ENCODE measurements around the gene YTHDC1.
"Not testable (repeated sequence)": the region's sequence is repeated elsewhere in the genome, so short reads cannot be mapped to it uniquely, and the experiment has no call there.

Gene YTHDC1

DNA sequence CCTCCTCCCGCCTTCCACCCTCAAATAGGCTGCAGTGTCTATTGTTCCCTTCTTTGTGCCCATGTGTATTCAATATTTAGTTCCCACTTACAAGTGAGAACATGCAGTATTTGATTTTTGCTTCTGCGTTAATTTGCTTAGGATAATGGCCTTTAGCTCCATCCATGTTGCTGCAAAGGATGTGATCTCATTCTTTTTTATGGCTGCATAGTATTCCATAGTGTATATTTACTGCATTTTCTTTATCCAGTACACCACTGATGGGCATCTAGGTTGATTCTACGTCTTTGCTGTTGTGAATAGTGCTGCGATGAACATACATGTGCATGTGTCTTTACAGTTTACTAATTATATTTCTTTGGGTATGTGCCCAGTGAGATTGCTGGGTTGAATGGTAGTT, 52.8 kb downstream of the YTHDC1 start:
- DNase-seq (ENCODE audit: low read depth in 2 of 2, low spot score in 1 of 2), result no peak

DNA sequence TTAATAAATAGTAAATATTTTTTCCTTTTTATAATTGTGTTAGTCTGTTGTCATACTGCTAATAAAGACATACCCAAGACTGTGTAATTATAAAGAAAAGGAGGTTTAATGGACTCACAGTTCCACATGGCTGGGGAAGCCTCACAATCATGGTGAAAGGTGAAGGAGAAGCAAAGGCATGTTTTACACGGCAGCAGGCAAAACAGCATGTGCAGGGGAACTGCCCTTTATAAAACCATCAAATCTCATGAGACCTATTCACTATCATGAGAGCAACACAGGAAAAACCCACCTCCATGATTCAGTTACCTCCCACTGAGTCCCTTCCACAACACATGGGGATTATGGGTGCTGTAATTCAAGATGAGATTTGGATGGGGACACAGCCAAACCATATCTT, 58.6 kb downstream of the YTHDC1 start:
- no peak for DNase-seq (ENCODE audit: low read depth in 2 of 2, low spot score in 1 of 2)

GRCh38 chr4:68288393-68288740, 61.5 kb downstream of the YTHDC1 start:
- DNase-seq (ENCODE audit: low read depth in 2 of 2, low spot score in 1 of 2), result no peak

DNA sequence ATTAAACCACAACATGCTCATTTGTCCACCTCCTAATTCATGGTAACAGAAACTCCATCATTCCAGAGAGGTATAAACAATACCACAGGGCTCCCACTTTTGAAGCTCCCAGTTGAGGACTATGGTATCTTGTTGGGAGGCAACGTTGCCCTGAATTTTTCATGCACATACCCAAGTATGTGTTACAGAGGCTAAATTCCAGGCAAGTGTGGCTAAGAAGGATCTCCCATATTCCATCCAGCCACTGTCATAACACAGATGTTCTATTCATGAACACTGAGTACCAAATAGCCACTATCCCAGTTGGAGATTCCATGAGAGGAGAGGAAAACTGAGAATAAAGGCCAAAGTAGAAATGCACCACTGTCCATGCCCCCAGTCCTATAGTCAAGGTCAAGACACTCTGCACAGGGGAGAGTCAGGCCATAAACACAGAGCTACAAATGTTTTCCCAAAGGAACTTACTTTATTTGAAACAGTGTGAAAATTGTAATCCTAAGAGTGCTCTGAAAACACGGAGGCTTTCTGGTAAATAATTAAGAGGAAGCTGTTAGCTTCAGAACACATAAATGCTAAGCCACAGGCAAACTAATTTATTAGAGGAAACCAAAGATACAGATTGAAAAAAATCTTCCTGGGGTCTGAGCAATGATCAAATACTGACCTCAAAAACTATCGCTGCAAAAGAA, 62.0 kb downstream of the YTHDC1 start:
- no peak for DNase-seq (ENCODE audit: low read depth in 2 of 2, low spot score in 1 of 2)

DNA sequence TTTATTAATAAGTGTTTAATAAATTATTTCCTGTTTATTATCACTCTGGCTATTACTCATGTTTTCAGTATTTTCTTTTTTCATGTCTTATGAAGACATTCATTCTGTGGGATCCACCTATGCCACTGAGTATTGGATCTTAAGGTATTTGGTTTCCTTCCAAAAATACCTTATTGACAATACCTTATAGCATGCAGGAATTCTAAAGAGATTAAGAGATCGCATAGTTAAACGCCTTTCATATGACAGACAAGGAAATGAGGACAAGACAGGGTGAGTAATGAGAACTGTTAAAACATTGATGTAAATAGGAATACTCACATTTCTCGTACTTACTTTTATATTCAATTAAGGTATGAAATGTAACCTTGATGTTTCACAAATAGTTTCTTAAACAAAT, 66.2 kb downstream of the YTHDC1 start:
- DNase-seq (ENCODE audit: low read depth in 2 of 2, low spot score in 1 of 2), result no peak

DNA sequence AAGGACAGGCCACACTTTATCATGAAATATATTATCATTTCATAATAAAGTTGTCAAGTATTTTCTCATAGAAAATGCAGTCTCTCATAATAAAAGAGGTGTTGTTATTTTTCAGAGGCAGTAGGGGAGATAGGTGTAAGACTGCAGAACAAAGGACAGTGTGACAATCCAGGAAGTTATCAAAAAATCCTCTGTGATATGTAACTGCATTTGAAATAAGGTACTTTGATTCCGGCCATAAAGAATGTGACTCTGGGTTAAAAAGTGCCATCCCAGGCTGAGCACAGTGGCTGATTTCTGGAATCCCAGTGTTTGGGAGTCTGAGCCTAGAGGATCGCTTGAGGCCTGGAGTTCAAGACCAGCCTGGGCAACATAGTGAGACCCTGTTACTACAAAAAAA, 66.8 kb downstream of the YTHDC1 start:
- DNase-seq (ENCODE audit: low read depth in 2 of 2, low spot score in 1 of 2), result no peak

- not testable (repeated sequence) for DNase-seq (ENCODE audit: low read depth in 2 of 2, low spot score in 1 of 2)
Observed at GRCh38 chr4:68281796-68282740, 67.8 kb downstream of the YTHDC1 start.

DNA sequence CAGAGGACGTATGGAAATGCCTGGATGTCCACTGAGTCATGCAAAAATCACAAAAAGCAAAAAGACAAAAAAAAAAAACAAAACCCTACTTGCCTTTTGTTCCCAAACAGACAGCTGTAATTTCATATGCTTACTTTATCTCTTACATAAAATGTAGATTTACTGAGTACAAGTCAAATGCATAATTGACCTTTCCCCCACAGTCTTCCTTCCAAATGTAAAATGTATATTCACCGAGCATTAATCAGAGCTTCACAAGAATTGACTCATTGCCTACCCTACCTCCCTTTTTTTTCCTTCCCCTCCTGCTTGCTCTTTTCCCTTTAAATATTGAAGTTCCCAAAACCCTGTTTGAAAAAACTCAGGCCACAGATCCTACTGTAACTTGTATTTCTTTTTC, 71.9 kb downstream of the YTHDC1 start:
- no peak for DNase-seq (ENCODE audit: low read depth in 2 of 2, low spot score in 1 of 2)

- DNase-seq (ENCODE audit: low read depth in 2 of 2, low spot score in 1 of 2), result no peak
Observed at GRCh38 chr4:68277627-68278026, 72.3 kb downstream of the YTHDC1 start.

DNA sequence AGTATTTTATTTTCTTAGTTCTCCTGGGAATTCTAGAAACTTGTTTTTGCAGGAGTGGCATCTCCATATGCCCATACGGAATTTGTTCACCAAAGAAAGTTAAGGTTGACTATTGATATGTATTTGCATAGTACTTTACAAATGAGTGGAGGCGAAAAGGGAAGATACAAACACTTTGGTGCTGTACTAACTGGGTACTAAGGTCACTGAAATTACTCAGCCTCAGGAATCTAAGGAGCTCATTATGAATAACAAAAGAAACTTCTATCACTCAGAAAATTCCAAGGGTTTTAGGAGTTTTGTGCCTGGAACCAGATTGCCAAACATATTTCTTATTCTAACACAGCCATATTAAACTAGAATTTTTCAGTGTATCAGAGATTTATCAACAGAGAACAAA, 77.0 kb downstream of the YTHDC1 start:
- no peak for DNase-seq (ENCODE audit: low read depth in 2 of 2, low spot score in 1 of 2)

- no peak for DNase-seq (ENCODE audit: low read depth in 2 of 2, low spot score in 1 of 2)
Observed at GRCh38 chr4:68272380-68272779, 77.5 kb downstream of the YTHDC1 start.

- DNase-seq (ENCODE audit: low read depth in 2 of 2, low spot score in 1 of 2), result no peak
Observed at GRCh38 chr4:68271851-68272357, 78.0 kb downstream of the YTHDC1 start.

- DNase-seq (ENCODE audit: low read depth in 2 of 2, low spot score in 1 of 2), result no peak
Observed at GRCh38 chr4:68267433-68267944, 82.4 kb downstream of the YTHDC1 start.

GRCh38 chr4:68264875-68265565, 84.9 kb downstream of the YTHDC1 start:
- DNase-seq (ENCODE audit: low read depth in 2 of 2, low spot score in 1 of 2), result no peak

Data from stimulated activated CD8-positive, alpha-beta memory T cell treated with anti-CD3 and anti-CD28 coated beads, Interleukin-4, amount 100 ng/mL, for 1 hour (primary cell).